Gastroesophageal sphincter (tissue), 4 donors: ENCODE results near the gene C5AR1. TPM values are rescaled to one million over a fixed set of nuclear protein-coding genes. Genes with fewer than 3 reads are reported as not detected.

Experiments
- ATAC-seq: fragments of 150-250 bp; one replicate; pipeline ENCODE4 v1.9.1; 2016; ENCODE audit warnings: mild to moderate bottlenecking, moderate library complexity
- H3K27ac ChIP-seq, 4 donors: fragments of 200-600 bp; sonication (generic) in 3 of 4; 1 replicate in 3 of 4; 2 replicates in 1 of 4; pipeline ENCODE4 v1.5.1; 2016 to 2019
- H3K27me3 ChIP-seq: fragments of 200-600 bp; sonication (generic); one replicate; pipeline ENCODE4 v1.5.1; 2019
- H3K36me3 ChIP-seq, 2 donors: fragments of 200-600 bp; sonication (generic); one replicate each; pipeline ENCODE4 v1.5.1; 2019; ENCODE audit warnings: control low read depth in 1 of 2
- H3K4me1 ChIP-seq, 3 donors: fragments of 200-600 bp; sonication (generic); 1 replicate in 2 of 3; 2 replicates in 1 of 3; pipeline ENCODE4 v1.5.1; 2016 to 2019; ENCODE audit warnings: control low read depth in 2 of 3
- H3K4me3 ChIP-seq, 2 donors: fragments of 200-600 bp; sonication (generic); one replicate each; pipeline ENCODE4 v1.5.1; 2019; ENCODE audit warnings: mild to moderate bottlenecking in 1 of 2, moderate library complexity in 1 of 2
- H3K9me3 ChIP-seq, 3 donors: fragments of 200-600 bp; sonication (generic); one replicate each; pipeline ENCODE4 v1.5.1; 2017 to 2019; ENCODE audit warnings: control low read depth in 2 of 3
- EP300 ChIP-seq: sonication (generic); formaldehyde crosslinking; IDR thresholded peaks from one replicate; pipeline ENCODE4 v1.6.1; 2017; ENCODE audit warnings: antibody characterized with exemption, mild to moderate bottlenecking
- POLR2A ChIP-seq, 2 donors: fragments of 450-650 bp; IDR thresholded peaks; one replicate each; pipeline ENCODE4 v1.6.1; 2017; ENCODE audit warnings: antibody characterized with exemption in 2 of 2, mild to moderate bottlenecking in 2 of 2, moderate library complexity in 1 of 2
- POLR2AphosphoS5 ChIP-seq: sonication (generic); formaldehyde crosslinking; IDR thresholded peaks from one replicate; pipeline ENCODE4 v1.6.1; 2017; ENCODE audit warnings: antibody characterized with exemption
- WGBS, 2 donors: methylation state at CpG; one replicate each; pipeline ENCODE4 v1.1.5; 2018; ENCODE audit warnings: low coverage in 1 of 2; 5-methylcytosine and 5-hydroxymethylcytosine counted together
- total RNA-seq, 4 donors: library from RNA; depleted of rRNA; stranded (reverse); fragments of >200 nt; gene quantifications; one replicate each; pipeline ENCODE4 v1.1.0, GENCODE V29; 2016
- TF ChIP-seq, protein P1 (sequence below), 4 experiments: fragments of 200-600 bp in 2 of 4; fragments of 450-650 bp in 2 of 4; sonication (generic) in 1 of 4; IDR thresholded peaks; one replicate each; pipeline ENCODE4 v1.5.1; 2017 to 2019; ENCODE audit warnings: antibody characterized with exemption in 4 of 4, mild to moderate bottlenecking in 2 of 4, moderate library complexity in 2 of 4

The C5AR1 gene
- total RNA-seq, 4 donors from 2014 or later: 1.4 to 19.7 (median 7.0) TPM

DNA sequence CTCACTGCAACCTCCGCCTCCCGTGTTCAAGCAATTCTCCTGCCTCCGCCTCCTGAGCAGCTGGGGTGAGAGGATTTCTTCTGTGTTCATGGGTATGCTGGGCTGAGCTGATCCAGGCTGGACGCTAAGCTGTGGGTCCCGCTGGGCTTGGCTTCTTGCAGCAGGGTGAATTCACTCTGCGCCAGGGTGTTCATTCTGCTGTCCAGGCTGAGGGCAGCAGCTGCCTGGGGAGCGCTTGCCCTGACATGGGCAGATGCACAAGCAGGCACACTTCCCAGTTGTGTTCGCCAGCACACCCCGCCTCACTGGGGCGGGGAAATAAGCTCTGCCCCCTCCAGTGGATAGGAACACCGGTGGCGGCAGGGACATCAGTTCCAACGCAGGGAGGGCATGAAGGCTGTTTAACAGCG lies 42.3 kb upstream of the C5AR1 start:
- H3K4me1 ChIP-seq: peaks cover 0 to 7% (median 0%) of the 10 kb centered on the region in 3 donors
- 90 to 97% methylated on average over 4 to 6 of the region's 14 CpGs for WGBS, 2 donors
- TF ChIP-seq EP300 (no peak), POLR2AphosphoS5 (no peak), POLR2A (IDR thresholded peaks at IDR 0.05) (no peak)
- TF ChIP-seq, protein P1, sequence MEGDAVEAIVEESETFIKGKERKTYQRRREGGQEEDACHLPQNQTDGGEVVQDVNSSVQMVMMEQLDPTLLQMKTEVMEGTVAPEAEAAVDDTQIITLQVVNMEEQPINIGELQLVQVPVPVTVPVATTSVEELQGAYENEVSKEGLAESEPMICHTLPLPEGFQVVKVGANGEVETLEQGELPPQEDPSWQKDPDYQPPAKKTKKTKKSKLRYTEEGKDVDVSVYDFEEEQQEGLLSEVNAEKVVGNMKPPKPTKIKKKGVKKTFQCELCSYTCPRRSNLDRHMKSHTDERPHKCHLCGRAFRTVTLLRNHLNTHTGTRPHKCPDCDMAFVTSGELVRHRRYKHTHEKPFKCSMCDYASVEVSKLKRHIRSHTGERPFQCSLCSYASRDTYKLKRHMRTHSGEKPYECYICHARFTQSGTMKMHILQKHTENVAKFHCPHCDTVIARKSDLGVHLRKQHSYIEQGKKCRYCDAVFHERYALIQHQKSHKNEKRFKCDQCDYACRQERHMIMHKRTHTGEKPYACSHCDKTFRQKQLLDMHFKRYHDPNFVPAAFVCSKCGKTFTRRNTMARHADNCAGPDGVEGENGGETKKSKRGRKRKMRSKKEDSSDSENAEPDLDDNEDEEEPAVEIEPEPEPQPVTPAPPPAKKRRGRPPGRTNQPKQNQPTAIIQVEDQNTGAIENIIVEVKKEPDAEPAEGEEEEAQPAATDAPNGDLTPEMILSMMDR (IDR thresholded peaks at IDR 0.05): no peak
- H3K4me3 ChIP-seq: no peak overlapping the region
- H3K9me3 ChIP-seq: no peaks in the 10 kb centered on the region
- no peaks in the 10 kb centered on the region for H3K27me3 ChIP-seq
- peaks cover 0 to 99% of the 10 kb centered on the region in 2 donors for H3K36me3 ChIP-seq
- H3K27ac ChIP-seq: no peak overlapping the region
- no peak for ATAC-seq

DNA sequence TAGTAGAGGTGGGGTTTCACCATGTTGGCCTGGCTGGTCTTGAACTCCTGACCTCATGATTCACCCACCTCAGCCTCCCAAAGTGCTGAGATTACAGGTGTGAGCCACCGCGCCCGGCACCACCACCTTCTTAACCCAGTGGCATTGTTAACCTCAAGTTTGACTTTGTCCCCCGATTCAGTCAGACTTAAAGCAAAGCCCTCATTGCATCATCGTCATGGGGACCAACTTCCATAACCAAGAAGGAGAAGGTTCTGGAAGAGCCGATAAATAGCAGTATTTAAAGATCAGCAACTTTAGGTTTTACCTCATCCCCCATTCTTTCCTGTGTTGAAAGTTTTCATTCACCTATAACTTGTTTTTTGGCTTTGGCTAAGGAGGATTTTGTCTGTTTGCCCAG lies 41.6 kb upstream of the C5AR1 start:
- Histone ChIP-seq H3K4me1 (peaks cover 0 to 14% (median 2%) of the 10 kb centered on the region in 3 donors), H3K9me3 (no peaks in the 10 kb centered on the region), H3K4me3 (no peak overlapping the region), H3K27ac (no peak overlapping the region), H3K27me3 (no peaks in the 10 kb centered on the region), H3K36me3 (peaks cover 0 to 92% of the 10 kb centered on the region in 2 donors)
- TF ChIP-seq EP300 (no peak), POLR2AphosphoS5 (no peak), POLR2A (IDR thresholded peaks at IDR 0.05) (no peak)
- TF ChIP-seq, protein P1 (IDR thresholded peaks at IDR 0.05): no peak
- WGBS, 2 donors: 91% methylated on average over 6 of the region's 6 CpGs; no CpG with 5 or more reads in 1 of the 2 donors
- ATAC-seq: no peak

DNA sequence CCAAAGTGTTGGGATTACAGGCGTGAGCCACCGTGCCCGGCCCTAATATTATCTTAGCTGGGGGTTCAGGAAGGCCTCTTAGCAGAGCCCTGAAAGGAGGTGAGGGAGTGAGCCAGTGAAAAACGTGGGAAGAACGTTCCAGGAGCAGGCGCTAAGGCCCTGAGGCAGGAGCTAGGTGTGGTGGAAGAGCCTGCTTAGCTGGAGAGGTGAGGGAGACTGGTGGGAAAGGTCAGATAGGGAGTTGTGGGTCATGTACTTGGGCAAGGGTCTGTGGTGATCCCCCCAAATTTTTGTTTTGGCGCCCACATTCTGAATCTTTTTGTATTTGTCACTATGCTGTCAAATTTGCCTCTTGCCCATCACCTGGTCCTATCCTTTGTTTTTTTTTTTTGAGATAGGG lies 40.1 kb upstream of the C5AR1 start:
- TF ChIP-seq, protein P1 (IDR thresholded peaks at IDR 0.05): no peak
- peaks cover 0 to 76% of the 10 kb centered on the region in 2 donors for H3K36me3 ChIP-seq
- no peaks in the 10 kb centered on the region for H3K9me3 ChIP-seq
- no peaks in the 10 kb centered on the region for H3K27me3 ChIP-seq
- no peak overlapping the region for H3K4me3 ChIP-seq
- no peak overlapping the region for H3K27ac ChIP-seq
- no peak for ATAC-seq
- WGBS, 2 donors: 83 to 93% methylated on average over 3 to 7 of the region's 7 CpGs
- peaks cover 0 to 18% (median 4%) of the 10 kb centered on the region in 3 donors for H3K4me1 ChIP-seq

DNA sequence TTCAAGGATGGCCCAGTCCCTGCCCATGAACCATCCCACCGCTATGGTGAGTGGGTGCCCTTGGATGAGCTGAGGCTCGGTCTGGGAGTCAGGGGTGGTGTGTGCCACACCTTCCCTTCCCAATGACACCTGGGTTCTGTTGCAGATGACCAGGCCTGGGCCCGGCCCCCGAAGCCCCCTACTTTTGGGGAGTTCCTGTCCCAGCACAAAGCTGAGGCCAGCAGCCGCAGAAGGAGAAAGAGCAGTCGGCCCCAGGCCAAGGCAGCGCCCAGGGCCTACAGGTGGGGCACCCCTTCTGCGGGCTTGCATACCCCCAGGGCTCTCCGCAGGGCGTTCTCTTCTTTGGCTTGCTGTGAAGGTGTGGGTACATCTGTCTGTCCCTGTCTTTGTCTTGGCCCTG lies 39.3 kb upstream of the C5AR1 start:
- Histone ChIP-seq H3K36me3 (peaks cover 0 to 68% of the 10 kb centered on the region in 2 donors), H3K27me3 (no peaks in the 10 kb centered on the region), H3K9me3 (no peaks in the 10 kb centered on the region), H3K27ac (peak overlapping the region in 1 of 4 donors; percentile 18), H3K4me3 (no peak overlapping the region), H3K4me1 (peaks cover 0 to 24% (median 8%) of the 10 kb centered on the region in 3 donors)
- ATAC-seq: no peak
- WGBS, 2 donors: 91% methylated on average over 4 of the region's 10 CpGs; no CpG with 5 or more reads in 1 of the 2 donors
- TF ChIP-seq POLR2AphosphoS5: no peak
- TF ChIP-seq, protein P1 (IDR thresholded peaks at IDR 0.05): no peak
- no peak for TF ChIP-seq POLR2A (IDR thresholded peaks at IDR 0.05)
- no peak for TF ChIP-seq EP300

DNA sequence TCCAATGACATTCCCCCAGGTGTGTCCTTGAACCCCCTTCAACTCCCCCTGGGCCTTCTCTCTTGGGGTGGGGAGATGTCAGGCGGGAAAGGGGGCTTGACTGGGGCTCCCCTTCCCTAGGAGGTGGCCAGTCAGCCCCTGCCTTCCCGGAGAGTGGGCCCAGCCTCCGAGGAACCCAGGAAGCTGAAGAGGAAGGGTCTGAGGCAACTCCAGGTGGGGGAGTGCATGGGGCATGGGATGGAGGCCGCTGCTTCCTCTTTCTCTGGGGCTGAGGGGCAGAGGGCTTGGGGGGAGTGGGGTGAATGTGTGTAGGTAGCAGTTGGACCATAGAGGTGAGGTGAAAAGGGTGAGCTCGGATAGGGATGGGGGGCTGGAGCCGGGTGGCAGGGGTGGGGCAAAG lies 37.7 kb upstream of the C5AR1 start:
- WGBS, 2 donors: 42% methylated on average over 2 of the region's 6 CpGs; no CpG with 5 or more reads in 1 of the 2 donors
- ATAC-seq: no peak
- TF ChIP-seq EP300 (no peak), POLR2A (IDR thresholded peaks at IDR 0.05) (no peak), POLR2AphosphoS5 (no peak)
- TF ChIP-seq, protein P1 (IDR thresholded peaks at IDR 0.05): no peak
- peaks cover 0 to 39% (median 19%) of the 10 kb centered on the region in 3 donors for H3K4me1 ChIP-seq
- peaks cover 0 to 53% of the 10 kb centered on the region in 2 donors for H3K36me3 ChIP-seq
- H3K9me3 ChIP-seq: no peaks in the 10 kb centered on the region
- H3K4me3 ChIP-seq: no peak overlapping the region
- H3K27ac ChIP-seq: peak overlapping the region in 3 of 4 donors; percentile 93 to 99 (median 99)
- H3K27me3 ChIP-seq: no peaks in the 10 kb centered on the region
